PC-9 (cell line): ENCODE data around the gene TIMM17B. TPM values are rescaled to one million over a fixed set of nuclear protein-coding genes. Genes with fewer than 3 reads are reported as not detected.
A peak's percentile ranks its signal among the peaks of the same experiment; 100 is the strongest.
"Not testable (repeated sequence)": the region's sequence is repeated elsewhere in the genome, so short reads cannot be mapped to it uniquely, and the experiment has no call there.

Experiments used
- BruUV-seq: library from RNA; stranded (reverse); fragments of 400-500 nt; replicated peaks from 2 replicates; lab custom pipeline; 2021; lab: Mats Ljungman, UMichigan
- CTCF ChIA-PET: fragments of 300-600 bp; sonication (Branson Sonifier 250); formaldehyde crosslinking; loops from one replicate; lab custom pipeline; 2022; ENCODE audit warnings: antibody characterized with exemption; lab: Charles Lee
- POLR2A ChIA-PET: fragments of 300-600 bp; sonication (Branson Sonifier 250); formaldehyde crosslinking; loops from one replicate; lab custom pipeline; 2022; ENCODE audit warnings: antibody characterized with exemption; ENCODE audit not compliant: unreplicated experiment; lab: Charles Lee
- DNase-seq, 2 experiments: peaks; one replicate each; pipeline versions ENCODE4 v3.0.0 to v3.0.0-alpha.2; 2015 to 2022; ENCODE audit warnings: mixed read lengths in 1 of 2
- H2AFZ ChIP-seq: fragments of 200-600 bp; sonication (generic); 2 replicates; pipeline ENCODE4 v1.8.1; 2017; ENCODE audit warnings: antibody characterized with exemption
- H3F3A ChIP-seq: fragments of 200-600 bp; sonication (generic); 2 replicates; pipeline ENCODE4 v1.8.1; 2017; ENCODE audit warnings: antibody characterized with exemption, mild to moderate bottlenecking, low read depth; ENCODE audit not compliant: insufficient read depth
- H3K27ac ChIP-seq: fragments of 200-600 bp; sonication (generic); 2 replicates; pipeline ENCODE4 v1.6.1; 2016; ENCODE audit warnings: mixed run types
- H3K27me3 ChIP-seq: fragments of 200-600 bp; sonication (generic); 2 replicates; pipeline ENCODE4 v1.6.1; 2016; ENCODE audit warnings: low read depth, mixed run types; ENCODE audit not compliant: insufficient read depth
- H3K36me3 ChIP-seq: fragments of 200-600 bp; sonication (generic); 2 replicates; pipeline ENCODE4 v1.6.1; 2016; ENCODE audit warnings: low read depth, mixed run types
- H3K4me1 ChIP-seq: fragments of 200-600 bp; sonication (generic); replicated peaks from 2 replicates; pipeline ENCODE4 v1.6.1; 2016; ENCODE audit warnings: mixed run types; ENCODE audit not compliant: insufficient read depth
- H3K4me2 ChIP-seq: fragments of 200-600 bp; sonication (generic); 2 replicates; pipeline ENCODE4 v1.6.1; 2017; ENCODE audit warnings: mixed run types
- H3K4me3 ChIP-seq: fragments of 200-600 bp; sonication (generic); 2 replicates; pipeline ENCODE4 v1.6.1; 2016; ENCODE audit warnings: mixed run types
- H3K79me2 ChIP-seq: fragments of 200-600 bp; sonication (generic); 2 replicates; pipeline ENCODE4 v1.6.1; 2017; ENCODE audit warnings: low read depth, mixed run types
- H3K9me2 ChIP-seq: fragments of 200-600 bp; sonication (generic); 2 replicates; pipeline ENCODE4 v1.8.1; 2017; ENCODE audit warnings: mild to moderate bottlenecking; ENCODE audit not compliant: insufficient read depth
- H3K9me3 ChIP-seq: fragments of 200-600 bp; sonication (generic); 2 replicates; pipeline ENCODE4 v1.8.1; 2016; ENCODE audit warnings: low read depth; ENCODE audit not compliant: insufficient read depth
- H4K20me1 ChIP-seq: fragments of 200-600 bp; sonication (generic); 2 replicates; pipeline ENCODE4 v1.8.1; 2017; ENCODE audit not compliant: insufficient read depth
- EZH2 ChIP-seq: fragments of 200-600 bp; sonication (generic); IDR thresholded peaks from 2 replicates; pipeline ENCODE4 v1.8.0; 2017; ENCODE audit warnings: antibody characterized with exemption, low read depth
- intact Hi-C: fragments of 100-400 bp; cut with micrococcal nuclease; formaldehyde crosslinking; loops from one replicate; pipeline ENCODE4 v1.10.0; 2022; ENCODE audit not compliant: unreplicated experiment
- total RNA-seq: library from RNA; stranded (reverse); gene quantifications from 2 replicates; pipeline ENCODE4 v1.2.3, GENCODE V29; 2021
- TF ChIP-seq, protein P1 (sequence below): fragments of 200-600 bp; sonication (generic); conservative IDR thresholded peaks from 2 replicates; pipeline ENCODE4 v1.6.1; 2017; ENCODE audit warnings: mixed run types, antibody characterized with exemption, mild to moderate bottlenecking, moderate library complexity

Gene TIMM17B
- total RNA-seq, 1 experiment from 2014 or later = 44.9 TPM

DNA sequence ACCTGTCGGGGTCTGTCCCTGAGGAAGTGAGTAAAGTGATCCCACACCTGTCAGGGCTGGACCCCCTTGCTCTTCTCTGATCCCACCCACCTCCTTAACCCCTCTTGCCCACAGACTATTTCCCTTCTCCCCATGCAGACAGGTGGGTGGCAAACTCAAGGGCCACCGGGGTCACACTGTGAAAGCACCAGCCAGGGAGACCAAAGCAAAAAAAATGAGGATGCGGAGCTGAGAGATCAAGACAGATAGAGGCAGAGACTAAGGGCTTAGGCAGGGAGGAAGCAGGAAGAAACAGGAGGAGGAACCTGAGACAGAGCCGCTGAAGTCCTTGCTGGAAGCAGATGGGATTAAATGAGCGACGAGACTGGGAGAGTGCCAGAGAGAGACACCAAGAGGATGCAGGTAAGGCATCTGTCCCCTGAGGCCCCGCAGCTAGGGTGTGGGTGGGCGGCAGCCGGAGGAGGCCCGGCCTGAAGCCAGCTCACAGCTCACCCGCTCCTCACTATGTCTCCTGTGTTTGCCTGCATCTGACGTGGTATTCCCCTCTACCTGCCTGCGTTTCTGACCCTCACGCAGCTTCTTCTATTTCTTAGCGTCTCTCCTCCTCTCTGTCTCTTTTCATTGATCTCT lies 7.2 kb downstream of the TIMM17B start:
- no peaks in the 10 kb centered on the region for H3K9me3 ChIP-seq
- ChIA-PET CTCF (no interaction called here), POLR2A (no interaction called here)
- no peak overlapping the region for H3K4me3 ChIP-seq
- H3K27me3 ChIP-seq = no peaks in the 10 kb centered on the region
- no peaks in the 10 kb centered on the region for H3F3A ChIP-seq
- H3K27ac ChIP-seq = no peak overlapping the region
- no peaks in the 10 kb centered on the region for H3K9me2 ChIP-seq
- peak overlapping the region; percentile 72; the same call in 1 of the 2 replicates for H3K4me2 ChIP-seq
- DNase-seq = no peak
- intact Hi-C loops = no loop called here
- no peak overlapping the region for H2AFZ ChIP-seq
- H3K36me3 ChIP-seq = no peaks in the 10 kb centered on the region
- H3K79me2 ChIP-seq = no peaks in the 10 kb centered on the region
- TF ChIP-seq, protein P1, sequence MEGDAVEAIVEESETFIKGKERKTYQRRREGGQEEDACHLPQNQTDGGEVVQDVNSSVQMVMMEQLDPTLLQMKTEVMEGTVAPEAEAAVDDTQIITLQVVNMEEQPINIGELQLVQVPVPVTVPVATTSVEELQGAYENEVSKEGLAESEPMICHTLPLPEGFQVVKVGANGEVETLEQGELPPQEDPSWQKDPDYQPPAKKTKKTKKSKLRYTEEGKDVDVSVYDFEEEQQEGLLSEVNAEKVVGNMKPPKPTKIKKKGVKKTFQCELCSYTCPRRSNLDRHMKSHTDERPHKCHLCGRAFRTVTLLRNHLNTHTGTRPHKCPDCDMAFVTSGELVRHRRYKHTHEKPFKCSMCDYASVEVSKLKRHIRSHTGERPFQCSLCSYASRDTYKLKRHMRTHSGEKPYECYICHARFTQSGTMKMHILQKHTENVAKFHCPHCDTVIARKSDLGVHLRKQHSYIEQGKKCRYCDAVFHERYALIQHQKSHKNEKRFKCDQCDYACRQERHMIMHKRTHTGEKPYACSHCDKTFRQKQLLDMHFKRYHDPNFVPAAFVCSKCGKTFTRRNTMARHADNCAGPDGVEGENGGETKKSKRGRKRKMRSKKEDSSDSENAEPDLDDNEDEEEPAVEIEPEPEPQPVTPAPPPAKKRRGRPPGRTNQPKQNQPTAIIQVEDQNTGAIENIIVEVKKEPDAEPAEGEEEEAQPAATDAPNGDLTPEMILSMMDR = no peak
- no peak for TF ChIP-seq EZH2
- BruUV-seq = no TSS peak
- H3K4me1 ChIP-seq = no peaks in the 10 kb centered on the region
- no peaks in the 10 kb centered on the region for H4K20me1 ChIP-seq

DNA sequence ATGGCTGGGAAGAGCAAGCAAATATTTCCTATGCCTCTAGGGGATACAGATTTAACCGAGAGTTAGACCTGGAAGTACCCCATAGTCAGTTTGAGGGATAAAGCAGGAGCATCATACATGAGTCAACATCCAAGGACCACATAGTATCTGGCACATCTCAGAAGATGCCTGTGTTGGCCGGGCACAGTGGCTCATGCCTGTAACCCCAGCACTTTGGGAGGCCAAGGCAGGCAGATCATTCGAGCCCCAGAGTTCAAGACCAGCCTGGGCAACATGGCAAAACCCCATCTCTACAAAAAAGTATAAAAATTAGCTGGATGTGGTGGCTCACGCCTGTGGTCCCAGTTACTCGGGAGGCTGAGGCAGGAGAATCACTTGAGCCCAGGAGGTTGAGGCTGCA lies 11.0 kb downstream of the TIMM17B start:
- H3K79me2 ChIP-seq, H3K27ac ChIP-seq, BruUV-seq, H3K4me2 ChIP-seq, H3K36me3 ChIP-seq, H3F3A ChIP-seq, H3K4me1 ChIP-seq, H3K9me3 ChIP-seq, DNase-seq, H2AFZ ChIP-seq, intact Hi-C loops, CTCF ChIA-PET, H3K27me3 ChIP-seq, H3K9me2 ChIP-seq, H3K4me3 ChIP-seq, H4K20me1 ChIP-seq: not testable (repeated sequence)
- POLR2A ChIA-PET = interaction anchor here (0.7 kb wide), 1 partner anchor 72 kb away, joined by 12 read pairs; no protein-coding TSS in a partner anchor

DNA sequence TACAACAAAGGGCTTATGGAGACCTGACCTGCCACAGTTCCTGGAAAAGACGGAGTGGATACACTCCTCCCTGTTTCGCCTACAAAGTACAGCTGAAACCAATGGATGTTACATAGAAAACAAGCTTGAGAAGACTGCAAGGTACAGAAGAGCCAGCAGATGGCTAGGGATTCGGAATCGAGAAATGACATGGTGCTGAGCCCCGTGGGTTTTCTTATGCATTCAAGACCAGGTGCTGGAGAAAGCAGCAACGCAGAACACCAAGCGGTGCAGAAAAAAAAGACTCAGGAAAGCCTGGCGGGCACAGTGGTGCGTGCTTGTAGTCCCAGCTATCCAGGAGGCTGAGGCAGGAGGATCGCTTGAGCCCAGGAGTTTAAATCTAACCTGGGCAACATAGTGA lies 13.8 kb downstream of the TIMM17B start:
- no peaks in the 10 kb centered on the region for H3K27me3 ChIP-seq

DNA sequence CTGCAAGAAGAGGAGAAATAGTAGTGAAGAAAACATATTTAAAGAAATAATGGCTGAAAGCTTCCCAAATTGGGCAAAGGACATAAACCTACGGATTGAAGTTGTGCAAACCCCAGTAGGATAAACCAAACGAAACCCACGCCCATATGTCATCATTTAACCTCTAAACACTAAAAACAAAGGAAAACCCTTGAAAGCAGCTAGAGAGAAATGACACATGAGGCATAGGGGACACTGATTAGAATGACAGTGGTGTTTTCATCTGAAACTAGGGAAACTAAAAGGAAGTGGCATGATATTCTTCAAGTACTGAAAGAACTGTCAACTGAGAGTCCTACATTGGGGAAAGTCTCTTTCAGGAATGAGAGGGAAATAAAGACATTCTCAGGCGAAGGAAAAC lies 20.6 kb downstream of the TIMM17B start:
- H2AFZ ChIP-seq, H3K4me3 ChIP-seq, intact Hi-C loops, H3K79me2 ChIP-seq, H3K4me2 ChIP-seq, H3K27ac ChIP-seq, H3K9me3 ChIP-seq, H3K27me3 ChIP-seq, H3K4me1 ChIP-seq, H3K36me3 ChIP-seq, POLR2A ChIA-PET, DNase-seq, BruUV-seq, CTCF ChIA-PET, H3K9me2 ChIP-seq, H3F3A ChIP-seq, H4K20me1 ChIP-seq: not testable (repeated sequence)

More for the DNA sequence above, 13.8 kb downstream of the TIMM17B start:
- no peak for DNase-seq
- Histone ChIP-seq H3K4me2 (no peak overlapping the region), H3K36me3 (no peaks in the 10 kb centered on the region), H3K27ac (no peak overlapping the region), H4K20me1 (no peaks in the 10 kb centered on the region), H3K4me3 (no peak overlapping the region), H3K9me2 (no peaks in the 10 kb centered on the region), H3K4me1 (no peaks in the 10 kb centered on the region), H3K79me2 (no peaks in the 10 kb centered on the region), H3F3A (no peaks in the 10 kb centered on the region), H2AFZ (no peak overlapping the region), H3K9me3 (no peaks in the 10 kb centered on the region)
- POLR2A ChIA-PET = no interaction called here
- TF ChIP-seq, protein P1 = no peak
- no peak for TF ChIP-seq EZH2
- intact Hi-C loops = no loop called here
- CTCF ChIA-PET = no interaction called here
- BruUV-seq = no TSS peak

DNA sequence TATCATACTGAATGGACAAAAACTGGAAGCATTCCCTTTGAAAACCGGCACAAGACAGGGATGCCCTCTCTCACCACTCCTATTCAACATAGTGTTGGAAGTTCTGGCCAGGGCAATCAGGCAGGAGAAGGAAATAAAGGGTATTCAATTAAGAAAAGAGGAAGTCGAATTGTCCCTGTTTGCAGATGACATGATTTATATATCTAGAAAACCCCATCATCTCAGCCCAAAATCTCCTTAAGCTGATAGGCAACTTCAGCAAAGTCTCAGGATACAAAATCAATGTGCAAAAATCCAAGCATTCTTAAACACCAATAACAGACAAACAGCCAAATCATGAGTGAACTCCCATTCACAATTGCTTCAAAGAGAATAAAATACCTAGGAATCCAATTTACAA lies 25.6 kb downstream of the TIMM17B start:
- POLR2A ChIA-PET, H2AFZ ChIP-seq, H3K9me2 ChIP-seq, H3F3A ChIP-seq, BruUV-seq, CTCF ChIA-PET, H3K27me3 ChIP-seq, H3K4me1 ChIP-seq, intact Hi-C loops, H4K20me1 ChIP-seq, DNase-seq, H3K4me2 ChIP-seq, H3K4me3 ChIP-seq, H3K9me3 ChIP-seq, H3K36me3 ChIP-seq, H3K27ac ChIP-seq, H3K79me2 ChIP-seq: not testable (repeated sequence)
